Cerebellar nuclear complex (tissue), 1 donor: ENCODE results near the gene KCNIP1.
A peak's percentile ranks its signal among the peaks of the same experiment; 100 is the strongest.

Experiments
- DNase-seq, 2 experiments: peaks; one replicate each; lab custom pipeline; 2025; lab: John Stamatoyannopoulos, UW

Gene KCNIP1

DNA sequence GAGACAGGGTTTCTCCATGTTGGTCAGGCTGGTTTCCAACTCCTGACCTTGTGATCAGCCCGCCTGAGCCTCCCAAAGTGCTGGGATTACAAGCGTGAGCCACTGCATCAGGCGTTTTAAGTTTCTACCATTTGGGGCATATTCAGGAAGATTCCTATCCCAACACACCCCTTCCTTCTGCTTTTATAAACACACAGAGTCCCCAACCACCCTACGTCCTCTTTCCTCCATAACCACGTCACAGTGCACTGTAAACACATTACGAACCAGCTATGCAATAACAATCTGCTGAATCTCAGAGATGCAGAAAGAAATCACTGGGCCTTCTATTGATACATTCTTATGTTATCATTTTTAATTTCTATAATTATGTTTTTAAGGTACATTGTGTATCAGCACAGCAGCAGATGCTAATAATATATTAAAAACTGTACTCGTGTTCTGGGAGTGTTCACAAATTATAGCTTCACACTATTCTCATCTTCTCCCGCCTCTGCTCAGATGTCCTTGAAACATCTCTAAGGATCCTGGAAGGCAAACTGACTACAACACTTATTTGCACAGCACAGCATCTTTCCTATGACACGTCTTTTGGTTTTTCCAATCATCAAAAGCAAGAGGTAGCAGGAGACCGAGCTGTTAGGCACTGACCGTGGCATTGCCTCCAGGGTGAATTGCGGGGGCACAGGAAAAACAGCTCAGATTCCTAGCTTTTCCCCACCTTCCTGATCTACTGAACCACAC, 60.2 kb downstream of the KCNIP1 start:
- no peak for DNase-seq

DNA sequence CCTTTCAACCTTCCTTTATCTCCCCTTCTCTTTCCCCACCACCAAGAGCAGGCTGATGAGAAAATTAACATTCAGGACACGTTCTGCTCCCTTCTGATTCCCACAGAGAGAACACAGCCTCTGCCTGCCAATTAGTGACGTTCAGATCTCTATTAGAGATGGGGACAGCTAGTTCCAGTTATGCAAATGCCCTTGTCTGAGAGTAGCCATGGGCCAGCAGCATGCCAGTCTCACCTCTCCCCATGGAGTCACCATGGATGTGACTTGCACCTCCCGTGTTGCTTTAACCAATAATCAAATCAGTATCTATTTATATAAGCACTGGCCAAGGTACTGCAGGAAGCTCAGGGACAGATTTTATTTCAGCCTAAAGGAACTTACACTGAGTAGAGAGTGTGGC, 61.3 kb downstream of the KCNIP1 start:
- DNase-seq: no peak

- DNase-seq: no peak
Measured at GRCh38 chr5:170569101-170569500, 65.3 kb downstream of the KCNIP1 start.

GRCh38 chr5:170570476-170570875, 66.7 kb downstream of the KCNIP1 start:
- no peak for DNase-seq

DNA sequence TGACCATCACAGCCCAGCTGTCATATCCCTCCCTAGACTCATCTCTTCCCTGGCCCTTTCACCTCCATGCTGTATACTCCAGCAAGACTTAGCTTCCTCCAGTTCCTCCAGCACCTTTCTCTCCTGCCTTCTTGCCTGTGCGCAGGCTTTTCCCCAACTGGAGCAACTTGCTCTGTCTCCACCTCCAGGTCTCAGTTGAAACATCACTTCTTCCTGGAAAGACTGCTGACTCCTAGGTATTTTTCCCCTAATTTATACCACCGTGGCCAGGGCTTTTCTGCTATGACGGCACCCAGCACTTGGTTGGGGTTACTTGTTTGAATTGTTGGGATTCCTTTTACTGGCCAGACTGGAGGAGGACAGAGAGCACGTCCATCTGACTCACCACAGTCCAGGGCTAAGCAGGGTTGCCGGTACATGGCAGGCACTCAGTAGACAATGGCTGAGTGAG, 67.5 kb downstream of the KCNIP1 start:
- DNase-seq: no peak

GRCh38 chr5:170571875-170572852, 68.3 kb downstream of the KCNIP1 start:
- no peak for DNase-seq

GRCh38 chr5:170573114-170573513, 69.3 kb downstream of the KCNIP1 start:
- DNase-seq: no peak

DNA sequence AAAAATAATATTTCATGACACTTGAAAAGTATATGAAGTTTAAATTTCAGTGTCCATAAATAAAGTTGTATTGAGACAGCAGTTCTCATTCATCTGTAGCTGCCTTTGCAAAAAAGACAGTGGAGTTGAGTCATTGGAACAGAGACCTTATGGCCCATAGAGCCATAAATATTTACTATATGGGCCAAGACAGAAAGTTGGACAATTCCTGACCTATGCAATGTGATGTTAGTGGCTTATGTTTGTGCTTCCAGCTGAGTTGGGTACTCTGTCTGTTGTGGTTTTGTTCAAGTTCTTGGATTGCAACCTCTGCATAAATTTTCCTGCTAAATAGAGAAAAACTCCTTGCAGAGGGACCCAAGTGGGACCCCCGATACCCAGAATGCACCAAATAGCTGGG, 69.8 kb downstream of the KCNIP1 start:
- DNase-seq: no peak

DNA sequence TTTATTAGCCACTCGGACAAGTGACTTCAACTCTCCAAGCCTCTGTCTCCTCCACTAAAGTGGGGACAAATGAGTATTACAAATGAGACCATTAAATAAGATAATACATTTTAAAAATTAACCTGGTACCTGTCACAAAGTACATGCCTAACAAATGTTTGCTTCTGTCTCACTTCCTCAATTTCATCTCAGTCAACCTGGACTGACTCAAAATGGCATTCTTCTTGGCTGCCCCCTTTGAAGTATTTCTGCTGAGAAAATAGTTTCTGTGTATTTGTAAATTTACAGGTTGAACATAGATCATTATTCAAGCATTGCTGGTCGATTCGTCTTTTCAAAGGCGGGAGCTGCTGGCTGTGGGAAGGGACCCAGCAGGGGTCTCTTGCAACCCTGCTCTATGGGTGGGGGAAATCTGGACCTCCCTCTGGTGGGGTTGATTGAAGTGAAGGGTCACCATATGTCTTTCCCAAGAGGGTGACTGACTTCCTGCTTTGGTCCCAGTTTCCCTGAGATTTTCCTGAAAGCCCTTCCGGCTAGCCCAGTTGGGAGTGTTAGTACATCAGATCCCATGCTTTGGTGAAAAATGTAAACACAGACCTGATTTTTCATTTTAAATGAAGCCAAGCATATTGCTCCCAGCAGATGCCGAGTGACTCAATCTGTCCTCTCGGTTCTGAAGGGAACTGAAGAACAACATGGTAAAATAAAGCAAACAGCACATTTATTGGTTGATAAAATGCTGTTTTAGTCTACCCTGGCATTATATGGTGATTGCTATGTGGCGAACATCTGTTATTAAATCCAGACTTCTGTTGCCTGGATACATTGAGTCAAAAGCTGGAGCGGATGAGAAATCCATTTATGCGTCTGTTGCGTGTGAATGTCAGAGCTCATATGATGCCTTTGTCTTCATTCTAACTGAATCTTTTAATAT, 73.0 kb downstream of the KCNIP1 start:
- DNase-seq: peak in 1 of 2 experiments; percentile 50

GRCh38 chr5:170579601-170580000, 75.8 kb downstream of the KCNIP1 start:
- no peak for DNase-seq

DNA sequence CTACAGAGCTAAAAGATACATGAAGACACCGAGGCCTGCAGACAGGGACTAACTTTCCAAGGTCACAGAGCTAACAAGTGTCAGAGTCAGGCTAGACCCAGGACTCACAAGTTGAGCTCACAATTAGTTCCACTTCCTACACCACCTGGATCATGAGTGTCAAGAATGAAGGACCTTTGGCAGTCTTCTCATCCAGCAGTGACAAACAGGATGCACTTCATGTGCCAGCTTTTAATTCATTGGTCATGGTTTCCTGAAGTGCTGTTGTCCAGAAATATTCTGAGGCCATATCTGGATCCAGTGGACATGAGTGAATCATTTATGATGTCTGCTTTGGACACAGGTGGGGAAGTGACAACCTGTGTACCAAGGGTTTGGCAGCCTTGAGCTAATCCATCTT, 77.4 kb downstream of the KCNIP1 start:
- no peak for DNase-seq

- no peak for DNase-seq
Measured at GRCh38 chr5:170582644-170583330, 79.0 kb downstream of the KCNIP1 start.

- DNase-seq: no peak
Measured at GRCh38 chr5:170584003-170584402, 80.2 kb downstream of the KCNIP1 start.

DNA sequence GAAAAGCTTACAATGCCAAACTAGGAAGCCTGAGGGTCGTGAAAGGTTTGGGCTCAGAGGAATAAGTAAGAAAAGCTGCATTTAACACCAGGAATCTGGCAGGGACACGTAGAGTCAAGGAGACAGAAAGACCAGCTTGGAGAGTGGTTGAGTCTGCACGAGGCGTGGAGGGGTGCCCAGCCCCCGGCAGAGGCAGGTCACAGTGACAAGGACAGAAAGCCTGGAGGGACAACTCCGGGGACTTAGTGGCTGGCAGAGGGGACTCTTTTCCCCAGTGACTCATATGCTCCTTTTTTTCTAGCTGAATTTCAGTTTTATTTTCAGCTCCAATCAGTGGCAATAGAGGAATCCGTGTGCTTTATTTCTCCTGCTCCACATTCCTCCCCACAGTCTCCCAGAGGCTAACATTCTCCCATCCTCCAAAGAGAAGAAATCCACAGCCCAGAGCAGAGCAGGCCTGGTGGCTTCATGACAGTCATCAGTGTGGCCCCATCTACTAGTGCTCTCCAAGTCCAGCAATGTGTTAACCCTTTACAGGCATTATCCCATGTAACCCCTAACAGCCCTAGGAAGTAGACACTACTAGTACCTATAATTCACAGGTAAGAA, 80.7 kb downstream of the KCNIP1 start:
- no peak for DNase-seq

DNA sequence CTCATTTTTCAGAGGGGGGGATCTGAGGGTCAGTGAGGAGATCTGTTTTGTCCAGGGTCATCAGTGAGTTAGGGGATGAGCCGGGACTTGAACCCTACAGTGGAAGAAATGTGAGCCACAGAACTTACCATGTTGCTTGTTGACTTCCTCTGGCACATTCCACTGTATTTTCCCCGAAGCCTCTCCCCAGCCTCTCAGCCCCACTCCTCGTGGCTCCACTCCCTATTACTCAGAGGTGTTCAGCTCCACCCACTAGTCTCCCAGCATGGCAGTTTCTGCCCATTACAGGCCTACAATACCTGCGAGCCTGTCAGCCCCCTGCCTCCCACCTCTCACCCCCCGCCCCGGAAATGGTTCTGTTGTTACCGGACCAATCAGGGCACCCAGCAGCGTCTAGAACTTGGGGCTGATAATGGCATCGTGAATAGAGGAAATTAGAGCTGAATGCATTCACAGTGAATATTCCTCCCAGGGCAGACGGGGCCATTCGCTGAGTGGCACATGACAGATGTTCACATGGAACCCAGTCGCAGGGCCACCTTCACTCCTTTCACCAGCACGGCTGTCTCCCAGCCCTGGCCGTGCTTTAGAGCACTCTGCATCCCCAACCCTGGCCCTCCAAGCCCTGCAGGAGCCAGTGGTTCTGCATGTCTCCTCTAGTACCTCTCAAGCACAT, 81.6 kb downstream of the KCNIP1 start:
- no peak for DNase-seq

- no peak for DNase-seq
Measured at GRCh38 chr5:170587808-170588207, 84.0 kb downstream of the KCNIP1 start.

DNA sequence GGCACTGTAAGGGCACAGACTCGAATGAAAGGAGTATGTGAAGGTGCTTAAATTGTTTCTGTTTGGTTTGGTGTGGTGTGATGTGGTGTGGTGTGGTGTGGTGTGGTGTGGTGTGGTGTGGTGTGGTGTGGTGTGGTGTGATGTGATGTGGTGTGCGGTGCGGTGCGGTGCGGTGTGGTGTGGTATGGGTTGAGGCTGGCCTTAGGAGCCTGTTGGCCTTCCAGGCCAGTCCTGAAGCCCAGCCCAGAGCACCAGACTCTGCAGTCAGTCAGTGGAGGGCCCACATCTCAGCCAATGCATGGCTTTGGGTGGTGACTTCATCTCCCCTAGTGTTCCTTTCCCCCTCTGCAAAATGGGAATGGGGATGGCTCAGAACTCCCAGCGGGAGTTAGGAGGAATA, 85.8 kb downstream of the KCNIP1 start:
- DNase-seq: no peak

GRCh38 chr5:170590566-170590965, 86.7 kb downstream of the KCNIP1 start:
- no peak for DNase-seq

GRCh38 chr5:170591054-170591453, 87.2 kb downstream of the KCNIP1 start:
- no peak for DNase-seq

DNA sequence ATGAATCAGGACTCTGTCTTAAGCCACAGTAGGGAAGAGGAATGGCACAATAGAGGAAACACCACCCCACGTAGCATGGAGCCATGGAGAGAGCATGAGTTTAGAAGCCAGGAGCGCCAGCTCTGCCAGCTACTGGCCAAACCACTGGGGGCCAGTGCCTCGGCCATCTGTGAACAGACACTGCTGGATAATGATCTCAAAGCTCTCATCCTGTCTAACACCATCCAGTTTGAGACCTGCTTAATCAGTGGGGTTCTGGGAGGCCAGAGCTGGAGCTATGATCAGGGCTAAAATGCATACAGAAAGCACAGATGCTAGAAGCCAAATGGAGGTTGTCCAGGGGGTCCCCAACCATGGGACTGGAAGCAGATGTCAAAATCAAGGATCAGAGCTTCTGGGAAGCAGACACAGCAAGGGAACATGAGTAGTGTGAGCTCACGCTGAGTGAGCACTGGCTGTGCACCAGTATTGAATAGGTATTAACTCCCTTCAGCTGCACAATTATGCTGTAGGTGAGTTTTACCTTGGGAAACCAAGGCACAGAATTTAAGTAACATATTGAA, 92.7 kb downstream of the KCNIP1 start:
- no peak for DNase-seq
